Measurements from ENCODE around the gene APOBEC3H.

- TF ChIP-seq, protein P1, sequence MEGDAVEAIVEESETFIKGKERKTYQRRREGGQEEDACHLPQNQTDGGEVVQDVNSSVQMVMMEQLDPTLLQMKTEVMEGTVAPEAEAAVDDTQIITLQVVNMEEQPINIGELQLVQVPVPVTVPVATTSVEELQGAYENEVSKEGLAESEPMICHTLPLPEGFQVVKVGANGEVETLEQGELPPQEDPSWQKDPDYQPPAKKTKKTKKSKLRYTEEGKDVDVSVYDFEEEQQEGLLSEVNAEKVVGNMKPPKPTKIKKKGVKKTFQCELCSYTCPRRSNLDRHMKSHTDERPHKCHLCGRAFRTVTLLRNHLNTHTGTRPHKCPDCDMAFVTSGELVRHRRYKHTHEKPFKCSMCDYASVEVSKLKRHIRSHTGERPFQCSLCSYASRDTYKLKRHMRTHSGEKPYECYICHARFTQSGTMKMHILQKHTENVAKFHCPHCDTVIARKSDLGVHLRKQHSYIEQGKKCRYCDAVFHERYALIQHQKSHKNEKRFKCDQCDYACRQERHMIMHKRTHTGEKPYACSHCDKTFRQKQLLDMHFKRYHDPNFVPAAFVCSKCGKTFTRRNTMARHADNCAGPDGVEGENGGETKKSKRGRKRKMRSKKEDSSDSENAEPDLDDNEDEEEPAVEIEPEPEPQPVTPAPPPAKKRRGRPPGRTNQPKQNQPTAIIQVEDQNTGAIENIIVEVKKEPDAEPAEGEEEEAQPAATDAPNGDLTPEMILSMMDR (IDR thresholded peaks at IDR 0.05 in 8 of 11, conservative IDR thresholded peaks at IDR 0.05 in 3 of 11), result no peak
- no peak for TF ChIP-seq POLR2A (IDR thresholded peaks at IDR 0.05)
- no peak for TF ChIP-seq POLR2AphosphoS5 (IDR thresholded peaks at IDR 0.05)
These were observed 55.0 kb downstream of the APOBEC3H start for GRCh38 chr22:39152024-39152510.
